ENCODE results near the gene TCF7L1.

DNA sequence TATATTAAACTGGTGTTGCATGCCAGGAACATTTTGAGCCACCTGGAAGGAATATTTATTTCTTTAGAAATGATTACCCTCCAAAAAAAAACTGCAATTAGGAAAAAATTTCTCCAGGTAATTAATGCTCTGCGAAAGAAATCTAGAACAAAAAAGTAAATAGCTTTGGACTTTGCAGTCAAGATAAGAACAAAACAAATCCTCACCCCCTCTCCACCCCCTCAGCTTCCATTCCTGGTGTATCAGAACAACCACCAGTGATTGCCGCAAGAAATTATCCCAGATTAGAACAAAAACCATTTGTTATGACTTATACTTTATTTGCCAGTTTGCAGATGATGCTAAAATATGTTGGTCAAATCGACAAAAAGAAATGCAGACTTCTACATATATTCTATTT, 17.0 kb upstream of the TCF7L1 start:
- TF ChIP-seq, protein P1, sequence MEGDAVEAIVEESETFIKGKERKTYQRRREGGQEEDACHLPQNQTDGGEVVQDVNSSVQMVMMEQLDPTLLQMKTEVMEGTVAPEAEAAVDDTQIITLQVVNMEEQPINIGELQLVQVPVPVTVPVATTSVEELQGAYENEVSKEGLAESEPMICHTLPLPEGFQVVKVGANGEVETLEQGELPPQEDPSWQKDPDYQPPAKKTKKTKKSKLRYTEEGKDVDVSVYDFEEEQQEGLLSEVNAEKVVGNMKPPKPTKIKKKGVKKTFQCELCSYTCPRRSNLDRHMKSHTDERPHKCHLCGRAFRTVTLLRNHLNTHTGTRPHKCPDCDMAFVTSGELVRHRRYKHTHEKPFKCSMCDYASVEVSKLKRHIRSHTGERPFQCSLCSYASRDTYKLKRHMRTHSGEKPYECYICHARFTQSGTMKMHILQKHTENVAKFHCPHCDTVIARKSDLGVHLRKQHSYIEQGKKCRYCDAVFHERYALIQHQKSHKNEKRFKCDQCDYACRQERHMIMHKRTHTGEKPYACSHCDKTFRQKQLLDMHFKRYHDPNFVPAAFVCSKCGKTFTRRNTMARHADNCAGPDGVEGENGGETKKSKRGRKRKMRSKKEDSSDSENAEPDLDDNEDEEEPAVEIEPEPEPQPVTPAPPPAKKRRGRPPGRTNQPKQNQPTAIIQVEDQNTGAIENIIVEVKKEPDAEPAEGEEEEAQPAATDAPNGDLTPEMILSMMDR (IDR thresholded peaks at IDR 0.05; ENCODE audit: insufficient read depth, low read depth, low read length) = no peak
- no peak for TF ChIP-seq EZH2 (IDR thresholded peaks at IDR 0.05; ENCODE audit: insufficient read depth, low read length)

Measured in astrocyte (in vitro differentiated cells and primary cell).